GM21576 (cell line): ENCODE measurements around the gene C2CD5.
"Not testable (repeated sequence)": the region's sequence is repeated elsewhere in the genome, so short reads cannot be mapped to it uniquely, and the experiment has no call there.

Experiments used
- ATAC-seq: cut with Tn5 transposase; IDR thresholded peaks from one replicate; pipeline ENCODE4 v1.9.1; 2021; ENCODE audit warnings: mild to moderate bottlenecking, moderate library complexity; ENCODE audit not compliant: unreplicated experiment

Gene C2CD5

DNA sequence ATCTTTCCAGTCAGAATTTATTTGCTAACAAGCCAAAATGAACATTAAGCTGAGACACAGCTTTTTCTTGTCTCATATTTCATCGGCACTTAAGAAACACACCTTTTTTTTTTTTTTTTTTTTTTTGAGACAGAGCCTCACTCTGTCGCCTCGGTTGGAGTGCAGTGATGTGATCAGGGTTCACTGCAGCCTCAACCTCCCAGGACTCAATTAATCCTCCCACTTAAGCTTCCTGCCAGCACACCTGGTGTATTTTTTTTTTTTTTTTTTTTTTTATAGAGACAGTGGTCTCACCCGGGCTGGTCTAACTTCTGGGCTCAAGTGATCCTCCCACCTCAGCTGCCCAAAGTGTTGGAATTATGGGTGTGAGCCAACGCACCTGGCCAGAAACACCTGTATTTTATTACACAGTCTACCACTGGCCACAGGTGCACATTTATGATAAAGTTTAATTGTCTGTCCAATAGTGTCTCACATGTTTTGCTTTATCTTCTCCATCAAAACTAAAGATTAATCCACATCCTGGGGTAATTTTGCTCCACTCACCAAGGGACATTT is 62.7 kb downstream of the C2CD5 start:
- ATAC-seq: no peak

DNA sequence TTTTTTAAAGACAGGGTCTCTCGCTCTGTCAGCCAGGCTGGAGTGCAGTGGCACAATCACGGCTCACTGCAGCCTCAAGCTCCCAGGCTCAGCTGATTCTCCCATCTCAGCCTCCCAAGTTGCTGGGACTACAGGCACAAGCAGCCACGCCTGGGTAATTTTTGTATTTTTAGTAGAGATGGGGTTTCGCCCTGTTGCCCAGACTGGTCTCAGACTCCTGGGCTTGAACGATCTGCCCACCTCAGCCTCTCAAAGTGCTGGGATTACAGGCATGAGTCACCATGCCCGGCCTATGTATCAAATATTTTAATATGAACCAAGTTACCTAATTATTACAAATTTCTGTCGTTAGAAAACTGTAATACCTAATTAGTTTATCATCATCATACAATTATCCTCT is 63.5 kb downstream of the C2CD5 start:
- ATAC-seq: not testable (repeated sequence)

DNA sequence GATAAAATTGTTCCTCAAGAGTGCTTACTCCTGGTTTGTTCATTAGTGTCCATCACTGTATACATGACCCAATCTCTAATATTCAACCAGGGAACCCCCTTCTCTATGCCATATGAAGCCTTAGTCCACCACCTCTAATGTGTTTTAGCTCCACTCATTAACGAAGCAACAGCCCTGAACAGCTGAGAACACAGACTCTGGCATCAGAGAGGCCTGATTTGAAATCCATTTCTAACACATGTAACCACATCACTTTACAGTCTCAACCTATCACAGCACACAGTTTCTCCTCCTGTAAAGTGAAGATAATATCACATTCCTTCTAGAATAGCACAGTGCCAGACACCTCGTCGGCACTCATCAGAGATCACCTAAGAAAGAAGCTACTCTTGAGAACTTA is 64.3 kb downstream of the C2CD5 start:
- no peak for ATAC-seq

DNA sequence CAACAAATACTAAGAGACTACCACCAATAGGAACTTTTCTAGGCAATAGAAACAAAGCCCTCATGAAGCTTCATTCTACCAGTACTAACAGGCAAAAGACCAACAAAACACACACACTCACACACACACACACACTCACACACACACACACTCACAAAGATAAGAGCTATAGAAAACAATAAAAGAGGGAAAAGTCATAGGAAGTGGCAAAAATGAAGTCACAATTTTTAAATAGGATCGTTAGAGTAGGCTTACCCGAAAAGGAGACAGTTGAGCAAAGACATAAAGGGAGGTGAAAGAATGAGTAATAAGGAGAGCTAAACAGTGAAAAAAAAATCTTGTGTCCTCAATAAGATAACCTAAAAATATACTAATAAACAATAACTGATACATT is 66.5 kb downstream of the C2CD5 start:
- ATAC-seq: no peak

DNA sequence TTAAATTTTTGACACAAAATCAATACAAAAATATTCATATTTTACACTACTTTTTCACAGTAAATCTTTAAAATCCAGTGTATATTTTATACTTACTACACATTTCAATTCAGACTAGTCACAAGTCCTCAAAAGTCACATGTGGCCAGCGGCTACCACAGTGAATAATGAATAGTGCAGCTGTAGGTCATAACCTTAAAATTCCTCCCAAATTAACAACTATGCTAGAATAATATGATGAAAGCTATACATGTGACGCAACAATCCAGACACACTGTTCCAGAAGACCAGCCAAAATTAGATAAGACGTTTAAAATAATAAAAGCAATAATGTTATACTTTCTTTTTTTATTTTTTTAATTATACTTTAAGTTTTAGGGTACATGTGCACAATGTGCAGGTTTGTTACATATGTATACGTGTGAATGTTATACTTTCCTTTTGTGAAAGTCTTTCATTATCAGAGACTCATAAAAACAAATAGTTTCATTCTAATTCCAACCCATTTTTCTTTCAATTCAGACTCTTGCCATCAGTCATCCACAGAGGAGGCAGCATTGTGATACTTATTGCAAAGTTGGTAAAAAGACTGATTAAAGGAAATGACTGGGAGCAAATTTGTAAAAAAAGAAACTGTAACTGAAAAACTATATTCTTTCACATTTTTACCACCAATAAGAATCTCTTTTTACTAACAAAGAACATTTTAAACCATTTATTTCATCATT is 67.0 kb downstream of the C2CD5 start:
- ATAC-seq: no peak

DNA sequence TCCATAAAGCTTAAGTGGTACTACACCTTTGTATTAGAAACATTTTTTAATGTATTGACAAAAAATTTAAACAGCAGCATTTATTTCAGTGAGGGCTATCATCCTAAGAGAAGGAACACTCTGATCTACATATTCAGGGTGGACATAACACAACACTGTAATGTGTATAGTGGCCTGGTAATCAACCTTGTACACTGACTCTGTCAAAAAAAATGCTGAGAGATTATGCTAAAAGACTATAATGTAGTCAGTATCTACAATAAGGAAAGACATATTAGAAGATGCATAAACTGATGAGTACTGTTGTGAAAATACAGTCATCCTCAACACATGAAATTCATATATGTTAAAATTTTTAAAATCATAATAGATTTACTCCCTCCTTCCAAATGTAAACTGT is 68.2 kb downstream of the C2CD5 start:
- no peak for ATAC-seq

DNA sequence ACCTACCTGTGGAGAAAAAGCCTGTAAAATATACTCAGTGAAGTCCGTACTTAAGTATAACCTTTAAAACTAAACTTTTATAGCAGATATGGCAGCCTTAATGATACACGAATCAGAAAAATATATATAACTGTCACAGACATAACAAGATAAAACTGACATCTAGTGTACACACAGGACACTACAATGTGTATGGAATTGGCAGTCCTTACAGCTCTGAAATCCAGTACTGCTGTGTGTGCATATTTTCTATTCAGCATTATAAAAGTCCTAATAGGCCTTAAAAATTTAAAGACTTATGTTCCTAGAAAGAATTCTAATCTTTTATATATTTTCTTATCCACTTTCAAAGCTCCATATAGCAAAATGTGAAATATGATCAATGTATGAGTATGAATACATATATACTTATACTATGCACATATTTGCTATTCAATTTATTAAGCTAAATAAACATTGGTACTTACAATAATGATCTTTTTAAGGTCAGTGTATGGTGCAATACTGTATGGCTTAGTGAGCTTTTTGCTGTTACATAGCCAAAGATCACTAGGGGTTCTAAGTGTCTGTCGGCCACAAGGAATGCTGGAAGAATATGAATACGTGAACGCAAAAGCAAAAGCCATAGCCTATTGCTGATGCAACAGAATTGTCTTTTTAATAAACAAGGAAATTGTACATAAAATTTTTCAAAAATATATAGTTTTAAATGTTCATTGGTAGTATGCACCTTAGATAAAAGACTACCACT is 69.2 kb downstream of the C2CD5 start:
- no peak for ATAC-seq

DNA sequence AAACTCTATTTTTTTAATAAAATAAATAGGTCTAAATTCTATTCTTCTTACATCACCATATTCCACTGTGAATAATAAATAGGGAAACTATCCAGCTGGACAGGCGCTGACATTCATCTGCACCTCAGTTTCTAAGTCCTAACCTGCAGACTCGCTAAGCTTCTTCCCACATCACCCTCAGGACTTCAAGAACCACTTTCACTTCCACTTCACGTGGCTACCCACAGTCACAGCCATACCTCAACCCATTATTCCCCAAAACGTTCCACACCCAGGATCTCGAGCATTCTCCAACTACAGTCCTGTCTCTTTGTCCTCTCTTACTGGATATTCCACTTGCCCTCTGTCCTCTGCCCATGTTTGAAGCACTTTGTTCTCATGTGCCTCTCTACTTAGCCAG is 71.1 kb downstream of the C2CD5 start:
- ATAC-seq: peak; percentile 74

DNA sequence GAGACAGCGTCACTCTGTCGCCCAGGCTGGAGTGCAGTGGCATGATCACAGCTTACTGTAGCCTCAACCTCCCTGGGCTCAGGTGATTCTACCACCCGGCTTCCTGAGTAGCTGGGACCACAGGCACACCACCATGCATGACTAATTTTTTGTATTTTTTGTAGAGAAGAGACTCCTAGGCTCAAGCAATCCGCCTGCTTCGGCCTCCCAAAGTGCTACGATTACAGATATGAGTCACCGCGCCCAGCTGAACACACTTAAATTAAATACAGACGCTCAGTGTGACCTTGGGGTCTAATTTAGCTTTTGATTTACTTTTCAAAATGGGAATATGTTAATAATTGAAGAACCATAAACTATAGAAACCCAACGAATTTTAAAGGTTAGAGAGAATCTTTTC is 77.2 kb downstream of the C2CD5 start:
- no peak for ATAC-seq

DNA sequence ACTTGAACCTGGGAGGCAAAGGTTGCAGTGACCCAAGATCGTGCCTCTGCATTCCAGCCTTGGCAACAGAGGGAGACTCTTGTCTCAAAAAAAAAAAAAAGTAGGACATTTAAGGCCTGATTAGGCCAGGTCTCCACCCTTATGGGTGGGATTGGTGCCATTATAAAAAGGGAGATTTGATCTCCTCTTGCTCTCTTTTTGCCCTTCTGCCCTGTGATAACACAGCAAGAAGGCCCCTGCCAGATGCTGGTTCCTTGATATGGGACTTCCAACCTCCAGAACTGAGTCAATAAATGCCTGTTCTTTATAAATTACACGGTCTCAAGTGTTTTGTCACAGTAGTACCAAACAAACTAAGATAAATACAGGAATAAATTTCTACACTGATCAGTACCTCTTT is 81.0 kb downstream of the C2CD5 start:
- no peak for ATAC-seq

DNA sequence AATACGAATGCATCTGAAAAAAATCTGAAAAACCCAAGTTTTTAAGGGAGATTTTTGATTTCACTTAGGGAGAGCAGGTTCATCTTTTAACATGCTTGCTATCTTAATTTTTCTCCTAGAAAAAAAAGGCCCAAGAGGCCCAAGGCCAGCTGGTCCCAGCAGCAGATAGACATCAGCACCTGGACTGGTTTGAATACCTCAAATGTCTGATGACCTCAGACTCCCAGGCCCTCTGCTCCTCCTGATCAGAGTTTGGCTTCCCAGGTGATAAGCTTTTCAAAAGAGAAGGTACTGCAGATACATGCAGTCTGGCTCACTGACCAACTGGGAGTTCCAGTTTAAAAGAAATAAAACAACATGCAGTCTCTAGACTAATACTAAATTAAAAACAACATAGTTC is 82.6 kb downstream of the C2CD5 start:
- ATAC-seq: no peak

DNA sequence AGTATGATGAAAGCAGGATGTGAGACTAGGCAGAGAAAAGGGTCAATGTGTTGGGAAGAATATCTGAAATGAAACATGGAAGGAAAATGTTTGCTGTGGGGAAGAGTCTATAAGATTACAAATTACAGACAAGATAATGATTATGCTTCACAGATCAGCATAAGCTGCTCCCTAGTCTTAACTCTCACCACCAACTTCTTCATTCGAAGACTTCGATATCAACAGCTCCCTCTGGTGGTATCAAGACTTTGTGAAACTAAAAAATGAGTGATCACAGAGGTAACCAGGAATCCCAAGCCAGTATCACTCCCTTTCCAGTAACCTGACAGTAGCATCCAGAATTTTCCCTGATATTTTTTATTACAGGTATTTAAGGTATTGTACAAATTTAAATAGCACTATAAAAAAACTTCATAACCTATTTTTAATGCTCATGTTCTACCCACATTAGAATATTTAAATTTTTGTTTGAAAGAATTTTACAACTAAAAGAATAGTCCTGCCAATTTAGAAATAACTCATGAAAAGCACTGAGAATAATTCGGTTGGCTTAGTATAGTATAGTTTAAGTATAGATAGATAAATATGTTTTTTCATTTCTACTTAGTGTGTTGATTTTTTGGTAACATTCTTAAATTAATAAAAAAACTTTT is 84.4 kb downstream of the C2CD5 start:
- ATAC-seq: peak; percentile 68

DNA sequence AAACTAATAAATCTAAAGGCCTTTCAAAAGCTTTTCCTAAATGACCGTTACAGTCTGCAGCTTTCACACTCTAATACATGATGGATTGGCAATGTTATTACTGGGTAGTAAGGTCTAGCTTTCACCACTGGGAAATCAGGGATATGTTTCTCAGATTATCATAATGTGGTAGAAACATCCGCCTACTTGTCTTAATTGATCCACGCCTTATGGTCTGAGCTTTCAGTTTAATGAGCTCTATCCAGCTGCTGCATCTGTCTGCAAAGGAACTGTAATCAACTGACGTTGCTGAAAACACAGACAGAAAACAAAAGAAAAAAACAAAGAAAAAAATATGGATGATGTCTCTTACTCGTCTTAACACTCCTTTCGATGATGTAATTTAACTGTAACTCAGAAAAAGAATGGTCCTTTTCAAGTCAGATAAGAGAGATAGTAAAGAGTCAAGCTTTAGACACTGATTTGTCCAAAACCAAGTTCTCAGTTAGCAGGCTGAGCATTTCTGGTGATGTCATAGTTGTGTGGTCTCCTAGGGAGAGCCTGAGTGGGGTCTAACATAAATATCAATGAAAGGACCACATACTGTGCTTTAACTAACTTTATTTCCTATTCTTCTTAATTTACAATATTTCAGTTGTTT is 85.9 kb downstream of the C2CD5 start:
- no peak for ATAC-seq

DNA sequence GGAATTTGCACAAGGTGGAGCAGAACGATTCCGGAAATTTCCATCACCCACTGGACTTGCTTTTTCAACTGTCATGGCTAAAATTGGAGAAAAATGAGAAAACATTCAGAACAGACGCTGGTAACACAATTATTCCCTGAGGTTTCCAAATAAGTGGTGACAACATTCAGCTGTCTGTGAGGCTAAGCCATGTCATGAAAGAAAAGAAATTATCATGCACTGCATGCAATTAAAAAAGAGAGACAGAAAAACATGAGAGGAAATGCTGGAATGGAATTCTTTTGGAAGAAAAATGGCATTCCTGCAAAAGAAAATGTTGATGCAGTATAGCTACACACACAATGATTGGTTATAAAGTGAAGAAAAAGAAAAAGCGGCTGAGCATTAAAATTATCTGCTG is 87.3 kb downstream of the C2CD5 start:
- ATAC-seq: no peak

DNA sequence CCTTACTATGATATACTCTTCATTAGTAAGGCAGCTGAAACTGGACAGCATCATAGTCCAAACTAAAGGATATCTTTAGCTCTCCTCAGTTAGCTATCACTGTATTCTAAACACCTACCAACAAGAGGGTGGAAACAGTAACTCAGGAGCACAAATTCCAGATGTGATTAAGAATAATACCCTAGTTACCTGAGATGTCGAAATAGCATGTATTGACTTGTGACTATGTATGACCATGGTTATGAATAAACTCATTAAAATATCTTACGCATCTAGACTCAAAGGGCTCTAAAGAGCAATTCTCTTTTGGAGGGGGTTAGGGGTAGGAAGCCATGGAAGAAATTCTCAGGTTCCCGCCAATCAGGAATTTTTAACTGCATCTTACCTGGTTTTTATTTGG is 90.8 kb downstream of the C2CD5 start:
- ATAC-seq: no peak

DNA sequence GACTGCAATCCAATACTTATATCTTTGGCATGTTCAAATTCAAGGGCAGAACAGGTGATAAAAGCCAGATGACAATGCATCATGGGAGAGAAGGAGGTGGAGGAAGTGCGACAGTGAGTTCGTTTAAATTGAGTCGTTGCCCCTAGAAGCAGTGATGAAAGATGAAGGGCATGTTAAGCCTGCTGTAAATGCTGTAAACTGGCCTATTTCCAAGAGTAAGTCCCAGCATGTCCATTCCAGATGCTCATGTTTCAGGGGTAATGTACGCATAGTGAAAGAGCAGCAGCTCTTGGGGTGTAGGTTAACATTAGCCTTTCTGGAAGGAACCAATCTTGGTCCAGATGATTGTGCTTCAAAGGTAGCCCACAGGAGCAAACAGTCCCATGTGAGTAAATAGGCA is 97.1 kb downstream of the C2CD5 start:
- no peak for ATAC-seq

DNA sequence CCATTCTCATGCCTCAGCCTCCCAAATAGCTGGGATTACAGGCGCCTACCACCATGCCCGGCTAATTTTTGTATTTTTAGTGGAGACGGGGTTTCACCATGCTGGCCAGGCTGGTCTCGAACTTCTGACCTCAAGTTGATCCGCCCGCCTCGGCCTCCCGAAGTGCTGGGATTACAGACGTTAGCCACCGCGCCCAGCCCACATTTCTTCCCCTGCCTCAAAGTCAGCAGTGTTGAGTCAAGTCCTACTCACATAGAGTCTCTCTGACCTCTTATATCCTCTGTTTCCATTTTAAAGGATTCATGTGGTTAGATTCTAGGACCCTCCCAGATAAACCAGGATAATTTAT is 100.1 kb downstream of the C2CD5 start:
- ATAC-seq: not testable (repeated sequence)

DNA sequence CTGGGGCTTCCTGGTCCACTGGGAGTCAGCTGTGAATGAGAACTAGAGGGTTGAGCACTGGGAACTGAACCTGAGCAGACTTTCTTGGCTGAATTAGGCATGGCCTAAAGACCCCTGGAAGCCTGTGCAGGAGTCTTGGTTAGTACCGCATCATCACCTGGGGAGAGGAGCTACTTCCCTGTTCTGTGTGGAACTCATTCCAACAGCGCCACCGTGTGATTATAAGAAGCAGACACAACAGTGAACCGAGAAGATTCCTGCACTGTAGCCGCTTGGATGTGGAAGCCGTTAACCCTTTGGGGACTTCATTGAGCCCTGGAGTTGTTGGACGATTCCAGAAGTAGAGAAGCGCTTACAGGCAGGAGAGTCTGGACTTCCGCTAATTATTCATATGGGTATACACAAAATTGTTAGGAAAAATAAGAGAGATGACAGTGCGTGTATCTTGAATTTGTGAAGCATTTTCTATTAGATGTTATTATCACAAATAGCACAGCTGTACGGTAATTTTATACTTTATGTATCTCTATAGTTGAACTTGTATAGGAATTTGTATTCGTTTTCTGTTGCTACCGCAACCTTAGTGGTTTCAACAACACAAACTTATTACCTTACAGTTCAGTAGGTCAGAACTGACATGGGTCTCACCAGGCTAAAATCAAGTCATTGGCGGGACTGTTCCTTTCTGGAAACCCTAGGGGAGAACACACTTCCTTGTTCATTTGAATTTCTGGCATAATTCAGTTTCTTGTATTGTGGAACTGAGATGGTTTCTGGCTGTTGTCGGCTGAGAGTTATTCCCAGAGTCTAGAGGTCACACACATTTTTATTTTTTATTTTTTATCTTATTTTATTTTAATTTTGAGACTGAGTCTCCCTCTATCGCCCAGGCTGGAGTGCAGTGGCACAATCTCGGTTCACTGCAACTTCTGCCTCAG is 100.7 kb downstream of the C2CD5 start:
- peak; percentile 100 for ATAC-seq

DNA sequence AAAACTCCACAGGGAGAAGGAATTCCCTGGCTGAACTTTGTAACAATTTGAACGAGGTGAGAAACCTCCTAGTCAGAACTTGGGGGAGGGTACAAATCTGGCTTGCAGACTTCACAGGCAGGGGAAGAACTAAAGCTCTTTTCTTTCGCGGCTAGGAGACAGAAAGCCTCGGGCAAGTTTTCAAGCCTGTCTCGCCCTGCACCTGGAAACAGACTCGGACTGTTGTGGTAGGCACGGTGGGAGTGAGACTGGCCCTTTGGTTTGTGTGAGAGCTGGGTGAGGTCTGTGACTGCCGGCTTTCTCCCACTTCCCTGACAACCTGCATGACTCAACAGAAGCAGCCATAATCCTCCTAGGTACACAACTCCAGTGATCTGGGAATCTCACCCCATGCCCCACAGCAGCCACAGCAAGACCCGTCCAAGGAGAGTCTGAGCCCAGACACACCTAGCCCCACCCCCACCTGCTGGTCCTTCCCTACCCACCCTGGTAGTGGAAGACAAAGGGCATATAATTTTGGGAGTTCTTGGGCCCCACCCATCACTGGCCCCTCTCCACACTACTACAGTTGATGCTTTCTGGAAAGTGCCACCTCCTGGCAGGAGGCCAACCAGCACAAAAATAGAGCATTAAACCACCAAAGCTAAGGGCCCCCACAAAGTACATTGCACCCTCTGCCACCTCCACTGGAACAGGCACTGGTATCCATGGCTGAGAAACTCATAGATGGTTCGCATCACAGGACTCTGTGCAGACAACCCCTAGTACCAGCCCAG is 107.1 kb downstream of the C2CD5 start:
- no peak for ATAC-seq

DNA sequence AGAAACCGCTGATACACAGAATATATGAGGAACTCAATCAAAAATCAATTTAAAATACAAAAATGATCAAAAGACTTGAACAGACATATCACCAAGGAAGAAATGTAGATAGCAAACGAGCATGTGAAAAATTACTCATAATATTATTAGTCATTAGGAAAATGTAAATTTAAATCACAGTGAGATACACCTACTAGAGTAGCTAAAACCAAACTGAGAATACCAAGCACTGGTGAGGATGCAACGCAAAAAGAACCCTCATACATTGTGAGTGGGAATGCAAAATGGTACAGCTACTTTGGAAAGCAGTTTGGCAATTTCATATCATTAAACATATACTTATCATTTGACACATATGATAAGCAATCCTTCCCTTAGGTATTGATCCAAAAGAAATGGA is 108.8 kb downstream of the C2CD5 start:
- ATAC-seq: no peak
